HepG2 (cell line): ENCODE measurements around the gene BPIFB2. TPM values are rescaled to one million over a fixed set of nuclear protein-coding genes. Genes with fewer than 3 reads are reported as not detected.

ENCODE experiments used
- ATF7-NPFF ChIP-seq: sonication (generic); formaldehyde crosslinking; IDR thresholded peaks from 2 replicates; pipeline ENCODE4 v1.8.1; 2023; ENCODE audit warnings: mild to moderate bottlenecking, low read depth, missing genetic modification reagents, moderate library complexity
- CREM ChIP-seq, 2 experiments: sonication (generic) in 1 of 2; formaldehyde crosslinking in 1 of 2; IDR thresholded peaks; 2 replicates each; pipeline versions ENCODE4 v1.4.0 to v1.6.1; 2016 to 2020; ENCODE audit warnings: antibody characterized with exemption in 1 of 2, mild to moderate bottlenecking in 1 of 2, missing genetic modification reagents in 1 of 2
- KLF15 ChIP-seq: sonication (generic); formaldehyde crosslinking; IDR thresholded peaks from 2 replicates; pipeline ENCODE4 v1.8.1; 2023; ENCODE audit warnings: borderline replicate concordance, mild to moderate bottlenecking, inconsistent platforms, missing genetic modification reagents, mixed read lengths
- MEF2D ChIP-seq: sonication (generic); formaldehyde crosslinking; IDR thresholded peaks from 2 replicates; pipeline ENCODE4 v1.5.1; 2020; ENCODE audit warnings: mild to moderate bottlenecking, missing genetic modification reagents
- MEIS2 ChIP-seq: sonication (generic); formaldehyde crosslinking; IDR thresholded peaks from 2 replicates; pipeline ENCODE4 v1.9.0; 2021; ENCODE audit warnings: mild to moderate bottlenecking, missing genetic modification reagents
- RBFOX2 ChIP-seq: fragments of 200-400 bp; formaldehyde crosslinking; IDR thresholded peaks from 2 replicates; pipeline ENCODE4 v1.6.1; 2017; ENCODE audit warnings: low read depth, mild to moderate bottlenecking, low read length
- SRF ChIP-seq: IDR thresholded peaks from 2 replicates; pipeline ENCODE4 v1.6.1; 2011; ENCODE audit warnings: mild to moderate bottlenecking, low read depth, low read length, moderate library complexity
- TSC22D2 ChIP-seq: sonication (generic); formaldehyde crosslinking; IDR thresholded peaks from 2 replicates; pipeline ENCODE4 v1.5.1; 2020; ENCODE audit warnings: missing genetic modification reagents, mild to moderate bottlenecking, borderline replicate concordance
- ZFP1 ChIP-seq: IDR thresholded peaks from 2 replicates; pipeline ENCODE4 v1.6.1; 2016
- ZNF629 ChIP-seq: sonication (generic); formaldehyde crosslinking; conservative IDR thresholded peaks from 2 replicates; pipeline ENCODE4 v1.5.0; 2020; ENCODE audit warnings: missing genetic modification reagents
- ZSCAN22 ChIP-seq: sonication (generic); formaldehyde crosslinking; IDR thresholded peaks from 2 replicates; pipeline ENCODE4 v1.4.0; 2020; ENCODE audit warnings: mild to moderate bottlenecking, missing genetic modification reagents
- polyA plus RNA-seq, 8 experiments: library from polyadenylated mRNA; depleted of rRNA in 3 of 8; stranded (reverse) in 7 of 8; unstranded in 1 of 8; fragments of >200 nt; fragmentation: Illumina TruSeq in 4 of 8; extraction: Trizol in 4 of 8; gene quantifications; 2 replicates each; pipeline versions ENCODE4 v1.2.1 to v1.2.3, GENCODE V29; 2011 to 2016; ENCODE audit warnings: low read depth in 4 of 8, missing spikeins in 1 of 8, mixed read lengths in 1 of 8; ENCODE audit not compliant: insufficient read depth in 1 of 8
- total RNA-seq, 5 experiments: library from RNA; depleted of rRNA; stranded (reverse); fragments of >200 nt; fragmentation: Illumina TruSeq; extraction: Trizol; gene quantifications; 2 replicates each; pipeline ENCODE4 v1.2.3, GENCODE V29; 2016; ENCODE audit warnings: low read depth in 1 of 5
- TF ChIP-seq, protein P1 (sequence below): sonication (generic); formaldehyde crosslinking; IDR thresholded peaks from 2 replicates; pipeline ENCODE4 v1.5.0; 2020; ENCODE audit warnings: missing genetic modification reagents
- TF ChIP-seq, protein P2 (sequence below): sonication (generic); formaldehyde crosslinking; IDR thresholded peaks from 2 replicates; pipeline ENCODE4 v1.5.1; 2020; ENCODE audit warnings: missing genetic modification reagents, mild to moderate bottlenecking, borderline replicate concordance
- TF ChIP-seq, protein P3 (sequence below): sonication (generic); formaldehyde crosslinking; IDR thresholded peaks from 2 replicates; pipeline ENCODE4; 2020; ENCODE audit warnings: missing genetic modification reagents, mild to moderate bottlenecking, borderline replicate concordance
- TF ChIP-seq, protein P4 (sequence below): sonication (generic); formaldehyde crosslinking; IDR thresholded peaks from 2 replicates; pipeline ENCODE4 v1.8.0; 2022; ENCODE audit warnings: mild to moderate bottlenecking, missing genetic modification reagents, moderate library complexity
- TF ChIP-seq, protein P5 (sequence below): sonication (generic); formaldehyde crosslinking; IDR thresholded peaks from 2 replicates; pipeline ENCODE4 v1.5.0; 2020; ENCODE audit warnings: missing genetic modification reagents

BPIFB2 gene
- total and polyA plus RNA-seq, 2 of the 13 experiments (the other 11 are each of a cell fraction or from before 2014, with no cell fraction given): 54.5 to 902 TPM

DNA sequence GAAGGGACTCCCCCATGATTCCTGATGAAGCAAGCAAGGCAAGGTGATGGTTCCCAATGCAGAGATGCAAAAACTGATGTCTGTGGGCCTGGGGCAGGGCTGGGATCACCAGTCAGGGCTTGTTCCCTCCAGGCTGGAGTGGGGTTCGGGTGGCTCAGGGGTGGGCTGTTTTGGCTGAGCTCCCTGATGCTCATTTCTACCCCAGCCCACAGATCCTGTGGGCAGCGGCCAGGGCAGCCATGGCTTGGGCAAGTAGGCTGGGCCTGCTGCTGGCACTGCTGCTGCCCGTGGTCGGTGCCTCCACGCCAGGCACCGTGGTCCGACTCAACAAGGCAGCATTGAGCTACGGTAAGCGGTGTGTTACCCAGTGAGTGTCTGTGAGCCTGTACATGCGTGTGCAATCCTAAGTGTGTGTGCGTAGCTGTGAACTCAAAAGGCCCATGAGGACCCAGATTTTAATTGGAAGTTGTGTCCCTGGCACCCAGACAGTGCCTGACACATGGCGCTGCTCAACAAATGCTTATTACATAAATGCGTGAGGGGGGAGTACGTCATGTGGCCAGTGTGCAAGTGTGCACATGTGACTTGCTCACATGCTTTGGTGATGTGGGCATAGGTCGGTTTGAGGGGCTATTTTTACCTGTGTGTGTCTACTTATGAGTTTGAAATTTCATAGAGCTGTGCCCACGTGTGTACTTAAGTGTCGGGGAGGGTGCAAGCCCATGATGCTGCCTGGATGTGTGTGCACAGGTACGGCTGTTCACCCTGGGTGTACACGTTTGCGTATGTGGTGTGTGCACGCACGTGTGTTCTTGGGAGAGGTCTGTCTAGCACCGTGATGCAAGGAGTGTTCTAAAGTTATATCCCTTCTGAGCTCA lies 1.1 kb downstream of the BPIFB2 start (continued):
- TF ChIP-seq, protein P1, sequence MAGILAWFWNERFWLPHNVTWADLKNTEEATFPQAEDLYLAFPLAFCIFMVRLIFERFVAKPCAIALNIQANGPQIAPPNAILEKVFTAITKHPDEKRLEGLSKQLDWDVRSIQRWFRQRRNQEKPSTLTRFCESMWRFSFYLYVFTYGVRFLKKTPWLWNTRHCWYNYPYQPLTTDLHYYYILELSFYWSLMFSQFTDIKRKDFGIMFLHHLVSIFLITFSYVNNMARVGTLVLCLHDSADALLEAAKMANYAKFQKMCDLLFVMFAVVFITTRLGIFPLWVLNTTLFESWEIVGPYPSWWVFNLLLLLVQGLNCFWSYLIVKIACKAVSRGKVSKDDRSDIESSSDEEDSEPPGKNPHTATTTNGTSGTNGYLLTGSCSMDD (CRISPR knock-in tag): no peak
- TF ChIP-seq SRF: no peak
- TF ChIP-seq, protein P2, sequence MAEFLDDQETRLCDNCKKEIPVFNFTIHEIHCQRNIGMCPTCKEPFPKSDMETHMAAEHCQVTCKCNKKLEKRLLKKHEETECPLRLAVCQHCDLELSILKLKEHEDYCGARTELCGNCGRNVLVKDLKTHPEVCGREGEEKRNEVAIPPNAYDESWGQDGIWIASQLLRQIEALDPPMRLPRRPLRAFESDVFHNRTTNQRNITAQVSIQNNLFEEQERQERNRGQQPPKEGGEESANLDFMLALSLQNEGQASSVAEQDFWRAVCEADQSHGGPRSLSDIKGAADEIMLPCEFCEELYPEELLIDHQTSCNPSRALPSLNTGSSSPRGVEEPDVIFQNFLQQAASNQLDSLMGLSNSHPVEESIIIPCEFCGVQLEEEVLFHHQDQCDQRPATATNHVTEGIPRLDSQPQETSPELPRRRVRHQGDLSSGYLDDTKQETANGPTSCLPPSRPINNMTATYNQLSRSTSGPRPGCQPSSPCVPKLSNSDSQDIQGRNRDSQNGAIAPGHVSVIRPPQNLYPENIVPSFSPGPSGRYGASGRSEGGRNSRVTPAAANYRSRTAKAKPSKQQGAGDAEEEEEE: no peak
- TF ChIP-seq ZSCAN22: no peak
- no peak; the same call in 1 of the 2 replicates for TF ChIP-seq TSC22D2 (CRISPR knock-in tag)
- no peak; the same call in 1 of the 2 replicates for TF ChIP-seq ATF7-NPFF (CRISPR knock-in tag)
- 0 out of 2 replicates have a peak, but pooled peaks have one; percentile 86 for TF ChIP-seq KLF15 (CRISPR knock-in tag)
- TF ChIP-seq ZNF629: peak; percentile 34; the same call in 1 of the 2 replicates
- TF ChIP-seq MEIS2 (CRISPR knock-in tag): peak; percentile 1; the same call in 1 of the 2 replicates
- TF ChIP-seq, protein P3, sequence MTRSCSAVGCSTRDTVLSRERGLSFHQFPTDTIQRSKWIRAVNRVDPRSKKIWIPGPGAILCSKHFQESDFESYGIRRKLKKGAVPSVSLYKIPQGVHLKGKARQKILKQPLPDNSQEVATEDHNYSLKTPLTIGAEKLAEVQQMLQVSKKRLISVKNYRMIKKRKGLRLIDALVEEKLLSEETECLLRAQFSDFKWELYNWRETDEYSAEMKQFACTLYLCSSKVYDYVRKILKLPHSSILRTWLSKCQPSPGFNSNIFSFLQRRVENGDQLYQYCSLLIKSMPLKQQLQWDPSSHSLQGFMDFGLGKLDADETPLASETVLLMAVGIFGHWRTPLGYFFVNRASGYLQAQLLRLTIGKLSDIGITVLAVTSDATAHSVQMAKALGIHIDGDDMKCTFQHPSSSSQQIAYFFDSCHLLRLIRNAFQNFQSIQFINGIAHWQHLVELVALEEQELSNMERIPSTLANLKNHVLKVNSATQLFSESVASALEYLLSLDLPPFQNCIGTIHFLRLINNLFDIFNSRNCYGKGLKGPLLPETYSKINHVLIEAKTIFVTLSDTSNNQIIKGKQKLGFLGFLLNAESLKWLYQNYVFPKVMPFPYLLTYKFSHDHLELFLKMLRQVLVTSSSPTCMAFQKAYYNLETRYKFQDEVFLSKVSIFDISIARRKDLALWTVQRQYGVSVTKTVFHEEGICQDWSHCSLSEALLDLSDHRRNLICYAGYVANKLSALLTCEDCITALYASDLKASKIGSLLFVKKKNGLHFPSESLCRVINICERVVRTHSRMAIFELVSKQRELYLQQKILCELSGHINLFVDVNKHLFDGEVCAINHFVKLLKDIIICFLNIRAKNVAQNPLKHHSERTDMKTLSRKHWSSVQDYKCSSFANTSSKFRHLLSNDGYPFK (CRISPR knock-in tag): no peak
- peak; percentile 90 for TF ChIP-seq RBFOX2
- no peak for TF ChIP-seq CREM (IDR thresholded peaks at IDR 0.05)
- TF ChIP-seq CREM (CRISPR knock-in tag; IDR thresholded peaks at IDR 0.05): no peak
- TF ChIP-seq MEF2D: no peak
- TF ChIP-seq, protein P4, sequence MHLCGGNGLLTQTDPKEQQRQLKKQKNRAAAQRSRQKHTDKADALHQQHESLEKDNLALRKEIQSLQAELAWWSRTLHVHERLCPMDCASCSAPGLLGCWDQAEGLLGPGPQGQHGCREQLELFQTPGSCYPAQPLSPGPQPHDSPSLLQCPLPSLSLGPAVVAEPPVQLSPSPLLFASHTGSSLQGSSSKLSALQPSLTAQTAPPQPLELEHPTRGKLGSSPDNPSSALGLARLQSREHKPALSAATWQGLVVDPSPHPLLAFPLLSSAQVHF (CRISPR knock-in tag): peak; percentile 77
- TF ChIP-seq ZFP1: no peak
- TF ChIP-seq, protein P5, sequence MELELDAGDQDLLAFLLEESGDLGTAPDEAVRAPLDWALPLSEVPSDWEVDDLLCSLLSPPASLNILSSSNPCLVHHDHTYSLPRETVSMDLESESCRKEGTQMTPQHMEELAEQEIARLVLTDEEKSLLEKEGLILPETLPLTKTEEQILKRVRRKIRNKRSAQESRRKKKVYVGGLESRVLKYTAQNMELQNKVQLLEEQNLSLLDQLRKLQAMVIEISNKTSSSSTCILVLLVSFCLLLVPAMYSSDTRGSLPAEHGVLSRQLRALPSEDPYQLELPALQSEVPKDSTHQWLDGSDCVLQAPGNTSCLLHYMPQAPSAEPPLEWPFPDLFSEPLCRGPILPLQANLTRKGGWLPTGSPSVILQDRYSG (CRISPR knock-in tag): peak; percentile 77; the same call in 1 of the 2 replicates
